Keratinocyte (primary cell): ENCODE results near the gene ACADVL. TPM values are rescaled to one million over a fixed set of nuclear protein-coding genes. Genes with fewer than 3 reads are reported as not detected.
A peak's percentile ranks its signal among the peaks of the same experiment; 100 is the strongest.

Source experiments
- DNase-seq: peaks from one replicate; pipeline ENCODE4 v3.0.0-alpha.2; 2011; ENCODE audit warnings: low read depth, missing footprints, low spot score
- FAIRE-seq: peaks from 2 replicates; lab custom pipeline; 2011; peaks lifted over from hg19 to GRCh38; lab: Jason Lieb, UNC
- H2AFZ ChIP-seq: 2 replicates; pipeline ENCODE4 v1.6.0; 2012; ENCODE audit warnings: low read length, control low read depth, inconsistent platforms; ENCODE audit not compliant: control insufficient read depth
- H3K27ac ChIP-seq: 2 replicates; pipeline ENCODE4 v1.5.1; 2011; ENCODE audit warnings: low read length; ENCODE audit not compliant: control insufficient read depth, insufficient read depth
- H3K27me3 ChIP-seq: 3 replicates; pipeline ENCODE4 v1.6.0; 2011; ENCODE audit warnings: low read length; ENCODE audit not compliant: control insufficient read depth, insufficient read depth; ENCODE audit errors: extremely low read depth
- H3K36me3 ChIP-seq, 2 experiments: 2 replicates in 1 of 2; 3 replicates in 1 of 2; pipeline ENCODE4 v1.5.1; 2011; ENCODE audit warnings: low read length in 2 of 2, mild to moderate bottlenecking in 1 of 2; ENCODE audit not compliant: control insufficient read depth in 2 of 2, insufficient read depth in 2 of 2; ENCODE audit errors: extremely low read depth in 1 of 2
- H3K4me1 ChIP-seq: 3 replicates; pipeline ENCODE4 v1.5.1; 2011; ENCODE audit warnings: low read length; ENCODE audit not compliant: control insufficient read depth, insufficient read depth; ENCODE audit errors: extremely low read depth
- H3K4me2 ChIP-seq: 3 replicates; pipeline ENCODE4 v1.6.0; 2011; ENCODE audit warnings: low read depth, low read length; ENCODE audit not compliant: control insufficient read depth, insufficient read depth; ENCODE audit errors: extremely low read depth
- H3K4me3 ChIP-seq, 3 experiments: fragments of 200-600 bp in 1 of 3; sonication (generic) in 1 of 3; 2 replicates in 2 of 3; 3 replicates in 1 of 3; pipeline ENCODE4 v1.5.1; 2011 to 2016; ENCODE audit warnings: low read length in 3 of 3, mild to moderate bottlenecking in 3 of 3, control low read depth in 2 of 3, inconsistent platforms in 1 of 3, low read depth in 1 of 3, mixed read lengths in 1 of 3, mixed run types in 1 of 3, moderate library complexity in 1 of 3; ENCODE audit not compliant: control insufficient read depth in 2 of 3, insufficient read depth in 2 of 3; ENCODE audit errors: extremely low read depth in 1 of 3
- H3K79me2 ChIP-seq: 2 replicates; pipeline ENCODE4 v1.6.0; 2012; ENCODE audit warnings: low read length; ENCODE audit not compliant: control insufficient read depth, insufficient read depth
- H3K9ac ChIP-seq: 3 replicates; pipeline ENCODE4 v1.6.0; 2011; ENCODE audit warnings: low read length; ENCODE audit not compliant: control insufficient read depth, insufficient read depth; ENCODE audit errors: extremely low read depth
- H3K9me1 ChIP-seq: 3 replicates; pipeline ENCODE4 v1.6.0; 2011; ENCODE audit warnings: low read length; ENCODE audit not compliant: control insufficient read depth, insufficient read depth; ENCODE audit errors: extremely low read depth
- H3K9me3 ChIP-seq: 2 replicates; pipeline ENCODE4 v1.5.1; 2012; ENCODE audit warnings: low read depth, low read length; ENCODE audit not compliant: control insufficient read depth
- H4K20me1 ChIP-seq: 3 replicates; pipeline ENCODE4 v1.6.0; 2011; ENCODE audit warnings: low read length; ENCODE audit not compliant: control insufficient read depth, insufficient read depth; ENCODE audit errors: extremely low read depth
- EZH2 ChIP-seq: IDR thresholded peaks from one replicate; pipeline ENCODE4 v1.6.1; 2012; ENCODE audit warnings: inconsistent platforms, mild to moderate bottlenecking, low read length, moderate library complexity
- dilution Hi-C: fragments of 300-500 bp; cut with MboI; formaldehyde crosslinking; loops from one replicate; pipeline ENCODE4 v1.7.0; 2020; ENCODE audit warnings: low sequenced_read_pairs; ENCODE audit not compliant: extremely low pct_ligation_motif_present
- polyA plus RNA-seq, 5 experiments: library from polyadenylated mRNA; depleted of rRNA in 3 of 5; stranded (reverse) in 3 of 5; stranded (forward) in 1 of 5; unstranded in 1 of 5; fragments of >200 nt; gene quantifications; 1 replicate in 1 of 5; 2 replicates in 3 of 5; 3 replicates in 1 of 5; pipeline versions ENCODE4 v1.2.1 to v1.2.3, GENCODE V29; 2011 to 2012; ENCODE audit warnings: missing spikeins in 2 of 5, low read depth in 1 of 5, low replicate concordance in 1 of 5
- TF ChIP-seq, protein P1 (sequence below), 3 experiments: IDR thresholded peaks in 1 of 3; conservative IDR thresholded peaks in 1 of 3; optimal IDR thresholded peaks in 1 of 3; 2 replicates in 2 of 3; 3 replicates in 1 of 3; pipeline versions ENCODE3 to v1.5.1; 2011; ENCODE audit warnings: low read length in 3 of 3, mild to moderate bottlenecking in 3 of 3, moderate library complexity in 2 of 3, control low read depth in 1 of 3, inconsistent platforms in 1 of 3; ENCODE audit not compliant: insufficient read depth in 2 of 3; ENCODE audit errors: extremely low read depth in 1 of 3

The ACADVL gene
- polyA plus RNA-seq, 1 donor (not counting 4 experiments of a cell fraction or from before 2014, with no cell fraction given) = 301 TPM

DNA sequence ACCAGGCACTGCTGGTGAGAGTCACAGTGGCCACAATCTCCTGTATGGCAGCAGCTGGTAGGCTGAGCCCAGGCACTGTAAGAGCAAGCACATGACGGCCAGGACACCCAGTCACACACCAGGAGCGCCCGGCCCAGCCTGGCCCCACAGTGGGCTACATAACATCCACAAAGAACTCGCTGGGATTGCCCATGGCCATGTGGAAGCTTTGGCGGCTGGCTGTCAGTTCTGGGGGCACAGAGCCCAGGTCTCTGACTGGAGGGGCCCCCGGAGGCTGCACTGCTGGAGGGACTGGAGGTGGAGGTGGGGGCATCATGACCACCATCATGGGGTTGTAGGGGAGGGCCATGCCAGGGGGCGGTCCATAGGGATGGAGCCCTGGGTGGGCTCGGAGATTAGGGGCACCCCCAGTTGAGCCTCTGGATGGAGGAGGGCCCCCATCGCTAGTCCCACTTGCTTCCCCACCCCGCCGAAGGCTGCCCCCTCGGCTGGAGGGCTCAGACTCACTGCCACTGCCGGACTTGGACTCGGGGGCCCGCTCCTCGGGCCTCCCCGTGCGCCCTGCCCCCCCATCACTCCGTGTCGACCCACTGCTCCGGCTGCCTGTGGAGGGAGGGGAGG lies 6.1 kb downstream of the ACADVL start:
- FAIRE-seq (no peak), DNase-seq (no peak)
- Histone ChIP-seq H3K27ac (no peak overlapping the region), H3K9me1 (no peaks in the 10 kb centered on the region), H3K79me2 (peaks cover 18% of the 10 kb centered on the region), H3K4me3 (no peak overlapping the region), H2AFZ (no peak overlapping the region), H3K9ac (no peak overlapping the region), H3K27me3 (no peaks in the 10 kb centered on the region), H3K36me3 (peaks cover 47 to 64% of the 10 kb centered on the region in 2 experiments), H4K20me1 (peaks cover 5% of the 10 kb centered on the region), H3K4me1 (peaks cover 29% of the 10 kb centered on the region), H3K4me2 (no peak overlapping the region), H3K9me3 (no peaks in the 10 kb centered on the region)
- dilution Hi-C loops = no loop called here
- no peak for TF ChIP-seq EZH2
- TF ChIP-seq, protein P1, sequence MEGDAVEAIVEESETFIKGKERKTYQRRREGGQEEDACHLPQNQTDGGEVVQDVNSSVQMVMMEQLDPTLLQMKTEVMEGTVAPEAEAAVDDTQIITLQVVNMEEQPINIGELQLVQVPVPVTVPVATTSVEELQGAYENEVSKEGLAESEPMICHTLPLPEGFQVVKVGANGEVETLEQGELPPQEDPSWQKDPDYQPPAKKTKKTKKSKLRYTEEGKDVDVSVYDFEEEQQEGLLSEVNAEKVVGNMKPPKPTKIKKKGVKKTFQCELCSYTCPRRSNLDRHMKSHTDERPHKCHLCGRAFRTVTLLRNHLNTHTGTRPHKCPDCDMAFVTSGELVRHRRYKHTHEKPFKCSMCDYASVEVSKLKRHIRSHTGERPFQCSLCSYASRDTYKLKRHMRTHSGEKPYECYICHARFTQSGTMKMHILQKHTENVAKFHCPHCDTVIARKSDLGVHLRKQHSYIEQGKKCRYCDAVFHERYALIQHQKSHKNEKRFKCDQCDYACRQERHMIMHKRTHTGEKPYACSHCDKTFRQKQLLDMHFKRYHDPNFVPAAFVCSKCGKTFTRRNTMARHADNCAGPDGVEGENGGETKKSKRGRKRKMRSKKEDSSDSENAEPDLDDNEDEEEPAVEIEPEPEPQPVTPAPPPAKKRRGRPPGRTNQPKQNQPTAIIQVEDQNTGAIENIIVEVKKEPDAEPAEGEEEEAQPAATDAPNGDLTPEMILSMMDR (optimal IDR thresholded peaks at IDR 0.05 in 1 of 3, IDR thresholded peaks at IDR 0.05 in 1 of 3, conservative IDR thresholded peaks at IDR 0.05 in 1 of 3; ENCODE audit: extremely low read depth in 1 of 3, insufficient read depth in 2 of 3, low read length in 3 of 3) = no peak

DNA sequence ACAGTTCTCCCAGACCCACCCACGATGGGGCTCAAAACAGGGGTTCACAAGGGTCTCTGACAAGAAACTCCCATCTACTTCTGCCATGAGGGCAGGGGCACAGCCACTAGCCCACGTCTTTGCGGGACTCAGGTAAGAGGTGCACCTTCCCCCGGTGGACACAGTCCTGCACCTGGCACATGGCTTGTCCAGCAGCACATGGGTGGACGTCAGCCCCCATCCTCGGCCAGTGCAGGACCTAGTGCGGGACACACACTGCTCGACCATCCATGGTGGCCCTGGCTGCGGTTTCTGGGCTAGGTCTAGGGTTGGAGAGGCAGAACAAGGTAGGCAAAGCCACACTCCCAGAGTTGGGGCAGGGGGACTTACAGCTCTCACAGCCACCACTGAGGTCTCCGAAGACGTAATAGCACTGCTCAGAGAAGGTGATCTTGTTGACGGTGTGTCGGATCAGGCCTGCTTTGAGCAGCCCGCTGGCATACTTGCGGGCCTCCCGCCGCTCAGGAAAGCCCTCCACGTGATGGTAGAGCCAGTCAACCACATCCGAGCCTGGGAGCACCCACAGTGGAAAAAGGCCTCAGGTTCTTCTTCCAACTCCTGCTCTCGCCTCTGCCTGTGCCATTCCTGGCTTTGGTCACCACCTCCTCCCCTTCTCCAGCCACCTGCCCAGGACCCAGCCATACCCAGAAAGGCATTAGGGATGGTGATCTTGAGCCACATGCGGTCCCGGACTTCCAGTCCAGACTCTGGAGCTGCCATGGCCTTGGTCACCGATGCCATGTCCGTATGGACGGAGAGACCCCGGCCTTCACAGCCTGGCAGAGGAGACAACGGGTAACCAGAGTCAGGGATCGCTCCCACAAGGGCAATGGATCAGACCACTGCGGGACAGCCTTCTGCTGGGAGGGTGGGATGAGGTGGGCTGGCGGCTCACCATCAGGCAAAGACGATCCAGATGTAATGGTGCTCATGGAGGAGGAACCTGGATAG lies 7.3 kb downstream of the ACADVL start:
- no peak overlapping the region for H2AFZ ChIP-seq
- no peaks in the 10 kb centered on the region for H3K27me3 ChIP-seq
- peaks cover 7% of the 10 kb centered on the region for H4K20me1 ChIP-seq
- no peak overlapping the region for H3K9ac ChIP-seq
- H3K9me1 ChIP-seq = peaks cover 2% of the 10 kb centered on the region
- dilution Hi-C loops = no loop called here
- peak overlapping the region; percentile 57 for H3K27ac ChIP-seq
- H3K79me2 ChIP-seq = peaks cover 22% of the 10 kb centered on the region
- FAIRE-seq (no peak), DNase-seq (no peak)
- H3K36me3 ChIP-seq = peaks cover 40 to 54% of the 10 kb centered on the region in 2 experiments
- H3K9me3 ChIP-seq = no peaks in the 10 kb centered on the region
- H3K4me1 ChIP-seq = peaks cover 20% of the 10 kb centered on the region
- H3K4me2 ChIP-seq = no peak overlapping the region
- H3K4me3 ChIP-seq = no peak overlapping the region
- TF ChIP-seq EZH2 = no peak
- TF ChIP-seq, protein P1 (optimal IDR thresholded peaks at IDR 0.05 in 1 of 3, IDR thresholded peaks at IDR 0.05 in 1 of 3, conservative IDR thresholded peaks at IDR 0.05 in 1 of 3; ENCODE audit: extremely low read depth in 1 of 3, insufficient read depth in 2 of 3, low read length in 3 of 3) = no peak
